ENCODE data around the gene TREX2. TPM values are rescaled to one million over a fixed set of nuclear protein-coding genes. Genes with fewer than 3 reads are reported as not detected.

Gene TREX2
- total and polyA plus RNA-seq, 7 experiments from 2014 or later, result 0.25 to 5.5 (median 2.8) TPM

GRCh38 chrX:153491918-153492317 lies 46.1 kb upstream of the TREX2 start:
- ChIA-PET CTCF (interaction anchor here (1.1 kb wide), 1 partner anchor 16 kb away, joined by 3 read pairs; no protein-coding TSS in a partner anchor), POLR2A (no interaction called here)
- Histone ChIP-seq H3K4me1 (ENCODE audit: control insufficient read depth in 2 of 2, insufficient read depth in 2 of 2, low read length in 2 of 2) (no peaks in the 10 kb centered on the region), H3K36me3 (ENCODE audit: control insufficient read depth in 2 of 3, insufficient read depth in 3 of 3, low read length in 3 of 3) (no peaks in the 10 kb centered on the region), H3K4me3 (ENCODE audit: low read length) (no peak overlapping the region), H3K27ac (ENCODE audit: low read depth, low read length) (no peak overlapping the region), H3K9me3 (ENCODE audit: control insufficient read depth in 2 of 3, low read length in 3 of 3) (no peaks in the 10 kb centered on the region), H3K27me3 (ENCODE audit: control insufficient read depth in 2 of 2, insufficient read depth in 2 of 2, low read length in 2 of 2) (no peaks in the 10 kb centered on the region)
- Mint-ChIP-seq H3K27me3 (peaks cover 0 to 5% (median 0%) of the 10 kb centered on the region in 5 donors), H3K4me3 (no peak overlapping the region), H3K36me3 (no peaks in the 10 kb centered on the region), H3K9me3 (no peaks in the 10 kb centered on the region), H3K4me1 (peaks cover 0 to 3% (median 0%) of the 10 kb centered on the region in 7 donors), H3K27ac (no peak overlapping the region)
- DNase-seq (no peak), ATAC-seq (no peak)
- intact Hi-C loops (cut with micrococcal nuclease), result no loop called here

- Mint-ChIP-seq H3K27me3 (peaks cover 0 to 5% (median 0%) of the 10 kb centered on the region in 5 donors), H3K36me3 (no peaks in the 10 kb centered on the region), H3K9me3 (no peaks in the 10 kb centered on the region), H3K4me3 (no peak overlapping the region), H3K27ac (no peak overlapping the region), H3K4me1 (peaks cover 0 to 3% (median 0%) of the 10 kb centered on the region in 7 donors)
- ATAC-seq (no peak), DNase-seq (no peak)
- ChIA-PET CTCF (interaction anchor here (1.1 kb wide), 1 partner anchor 16 kb away, joined by 3 read pairs; no protein-coding TSS in a partner anchor), POLR2A (no interaction called here)
- no peaks in the 10 kb centered on the region for H3K36me3 ChIP-seq (ENCODE audit: control insufficient read depth in 2 of 3, insufficient read depth in 3 of 3, low read length in 3 of 3)
- H3K4me3 ChIP-seq (ENCODE audit: low read length), result no peak overlapping the region
- H3K27ac ChIP-seq (ENCODE audit: low read depth, low read length), result no peak overlapping the region
- H3K27me3 ChIP-seq (ENCODE audit: control insufficient read depth in 2 of 2, insufficient read depth in 2 of 2, low read length in 2 of 2), result no peaks in the 10 kb centered on the region
- no peaks in the 10 kb centered on the region for H3K4me1 ChIP-seq (ENCODE audit: control insufficient read depth in 2 of 2, insufficient read depth in 2 of 2, low read length in 2 of 2)
- intact Hi-C loops (cut with micrococcal nuclease), result no loop called here
- H3K9me3 ChIP-seq (ENCODE audit: control insufficient read depth in 2 of 3, low read length in 3 of 3), result no peaks in the 10 kb centered on the region
Measured at GRCh38 chrX:153491351-153491914, 45.6 kb upstream of the TREX2 start.

- H3K4me1 Mint-ChIP-seq, result peaks cover 0 to 3% (median 0%) of the 10 kb centered on the region in 7 donors
- CTCF ChIA-PET, result no interaction called here
- no peak for ATAC-seq
Measured at GRCh38 chrX:153490217-153490930, 44.5 kb upstream of the TREX2 start.

GRCh38 chrX:153488231-153488914 lies 42.5 kb upstream of the TREX2 start:
- no peak for ATAC-seq
- DNase-seq, result no peak
- Histone ChIP-seq H3K27ac (ENCODE audit: low read depth, low read length) (no peak overlapping the region), H3K4me3 (ENCODE audit: low read length) (no peak overlapping the region), H3K4me1 (ENCODE audit: control insufficient read depth in 2 of 2, insufficient read depth in 2 of 2, low read length in 2 of 2) (no peaks in the 10 kb centered on the region), H3K36me3 (ENCODE audit: control insufficient read depth in 2 of 3, insufficient read depth in 3 of 3, low read length in 3 of 3) (no peaks in the 10 kb centered on the region), H3K9me3 (ENCODE audit: control insufficient read depth in 2 of 3, low read length in 3 of 3) (no peaks in the 10 kb centered on the region), H3K27me3 (ENCODE audit: control insufficient read depth in 2 of 2, insufficient read depth in 2 of 2, low read length in 2 of 2) (no peaks in the 10 kb centered on the region)
- H3K9me3 Mint-ChIP-seq, result no peaks in the 10 kb centered on the region
- H3K36me3 Mint-ChIP-seq, result no peaks in the 10 kb centered on the region
- no peak overlapping the region for H3K27ac Mint-ChIP-seq
- intact Hi-C loops (cut with micrococcal nuclease), result no loop called here
- H3K4me1 Mint-ChIP-seq, result peaks cover 0 to 2% (median 0%) of the 10 kb centered on the region in 7 donors
- H3K27me3 Mint-ChIP-seq, result no peaks in the 10 kb centered on the region
- POLR2A ChIA-PET, result no interaction called here
- no peak overlapping the region for H3K4me3 Mint-ChIP-seq
- CTCF ChIA-PET, result interaction anchor here (0.6 kb wide), 1 partner anchor 128 kb away, joined by 3 read pairs; no protein-coding TSS in a partner anchor

More at GRCh38 chrX:153490217-153490930, 44.5 kb upstream of the TREX2 start:
- Histone ChIP-seq H3K27ac (ENCODE audit: low read depth, low read length) (no peak overlapping the region), H3K36me3 (ENCODE audit: control insufficient read depth in 2 of 3, insufficient read depth in 3 of 3, low read length in 3 of 3) (no peaks in the 10 kb centered on the region), H3K27me3 (ENCODE audit: control insufficient read depth in 2 of 2, insufficient read depth in 2 of 2, low read length in 2 of 2) (no peaks in the 10 kb centered on the region), H3K4me1 (ENCODE audit: control insufficient read depth in 2 of 2, insufficient read depth in 2 of 2, low read length in 2 of 2) (no peaks in the 10 kb centered on the region), H3K9me3 (ENCODE audit: control insufficient read depth in 2 of 3, low read length in 3 of 3) (no peaks in the 10 kb centered on the region), H3K4me3 (ENCODE audit: low read length) (no peak overlapping the region)
- no peaks in the 10 kb centered on the region for H3K36me3 Mint-ChIP-seq
- no peak overlapping the region for H3K4me3 Mint-ChIP-seq
- no peaks in the 10 kb centered on the region for H3K9me3 Mint-ChIP-seq
- no peak for DNase-seq
- no peak overlapping the region for H3K27ac Mint-ChIP-seq
- POLR2A ChIA-PET, result interaction anchor here (0.5 kb wide), 1 partner anchor 53 kb away, joined by 3 read pairs; no protein-coding TSS in a partner anchor
- intact Hi-C loops (cut with micrococcal nuclease), result no loop called here
- peaks cover 0 to 5% (median 0%) of the 10 kb centered on the region in 5 donors for H3K27me3 Mint-ChIP-seq

- no peak overlapping the region for H3K4me3 Mint-ChIP-seq
Measured at GRCh38 chrX:153487590-153488071, 41.8 kb upstream of the TREX2 start.

GRCh38 chrX:153486171-153486570 lies 40.3 kb upstream of the TREX2 start:
- Mint-ChIP-seq H3K36me3 (no peaks in the 10 kb centered on the region), H3K9me3 (no peaks in the 10 kb centered on the region), H3K4me3 (no peak overlapping the region), H3K27me3 (no peaks in the 10 kb centered on the region), H3K4me1 (peaks cover 0 to 2% (median 0%) of the 10 kb centered on the region in 7 donors), H3K27ac (no peak overlapping the region)
- ChIA-PET CTCF (no interaction called here), POLR2A (no interaction called here)
- no peaks in the 10 kb centered on the region for H3K9me3 ChIP-seq (ENCODE audit: control insufficient read depth in 2 of 3, low read length in 3 of 3)
- H3K27ac ChIP-seq (ENCODE audit: low read depth, low read length), result no peak overlapping the region
- no peaks in the 10 kb centered on the region for H3K36me3 ChIP-seq (ENCODE audit: control insufficient read depth in 2 of 3, insufficient read depth in 3 of 3, low read length in 3 of 3)
- ATAC-seq (no peak), DNase-seq (no peak)
- H3K4me3 ChIP-seq (ENCODE audit: low read length), result no peak overlapping the region
- H3K27me3 ChIP-seq (ENCODE audit: control insufficient read depth in 2 of 2, insufficient read depth in 2 of 2, low read length in 2 of 2), result no peaks in the 10 kb centered on the region
- H3K4me1 ChIP-seq (ENCODE audit: control insufficient read depth in 2 of 2, insufficient read depth in 2 of 2, low read length in 2 of 2), result no peaks in the 10 kb centered on the region
- intact Hi-C loops (cut with micrococcal nuclease), result no loop called here

More at GRCh38 chrX:153487590-153488071, 41.8 kb upstream of the TREX2 start:
- Histone ChIP-seq H3K4me1 (ENCODE audit: control insufficient read depth in 2 of 2, insufficient read depth in 2 of 2, low read length in 2 of 2) (no peaks in the 10 kb centered on the region), H3K9me3 (ENCODE audit: control insufficient read depth in 2 of 3, low read length in 3 of 3) (no peaks in the 10 kb centered on the region), H3K27ac (ENCODE audit: low read depth, low read length) (no peak overlapping the region), H3K27me3 (ENCODE audit: control insufficient read depth in 2 of 2, insufficient read depth in 2 of 2, low read length in 2 of 2) (no peaks in the 10 kb centered on the region), H3K4me3 (ENCODE audit: low read length) (no peak overlapping the region), H3K36me3 (ENCODE audit: control insufficient read depth in 2 of 3, insufficient read depth in 3 of 3, low read length in 3 of 3) (no peaks in the 10 kb centered on the region)
- no peaks in the 10 kb centered on the region for H3K36me3 Mint-ChIP-seq
- H3K27ac Mint-ChIP-seq, result no peak overlapping the region
- intact Hi-C loops (cut with micrococcal nuclease), result no loop called here
- no peak for ATAC-seq
- no peak for DNase-seq
- H3K4me1 Mint-ChIP-seq, result peaks cover 0 to 2% (median 0%) of the 10 kb centered on the region in 7 donors
- ChIA-PET POLR2A (no interaction called here), CTCF (no interaction called here)
- H3K27me3 Mint-ChIP-seq, result no peaks in the 10 kb centered on the region
- H3K9me3 Mint-ChIP-seq, result no peaks in the 10 kb centered on the region

All from naive thymus-derived CD4-positive, alpha-beta T cell (primary cell).